ENCODE results near the gene CRTC2. TPM values are rescaled to one million over a fixed set of nuclear protein-coding genes. Genes with fewer than 3 reads are reported as not detected.
A peak's percentile ranks its signal among the peaks of the same experiment; 100 is the strongest.

The CRTC2 gene
- polyA plus RNA-seq, 1 donor from 2014 or later: 57.2 TPM

- no peaks in the 10 kb centered on the region for H3K9me3 Mint-ChIP-seq
- H3K36me3 Mint-ChIP-seq: peaks cover 2% of the 10 kb centered on the region
- no peaks in the 10 kb centered on the region for H3K27me3 Mint-ChIP-seq
- H3K4me1 Mint-ChIP-seq: peaks cover 24 to 45% (median 44%) of the 10 kb centered on the region in 3 donors
- H3K27ac Mint-ChIP-seq: peak within 1 kb of the TSS; percentile 86 to 94 (median 88)
- peak within 1 kb of the TSS; percentile 89 to 98 (median 94) for H3K4me3 Mint-ChIP-seq
Observed at GRCh38 chr1:153963030-153963849, 4.8 kb upstream of the CRTC2 start, which contains the start of gene SLC39A1. TSS of gene SLC39A1 (minus strand) at chr1:153963537. CDS start at chr1:153962715, 822 bp downstream.

- H3K27ac Mint-ChIP-seq: peak overlapping the region; percentile 86 to 94 (median 88)
- peaks cover 19 to 42% (median 37%) of the 10 kb centered on the region in 3 donors for H3K4me1 Mint-ChIP-seq
- no peaks in the 10 kb centered on the region for H3K36me3 Mint-ChIP-seq
- peak overlapping the region; percentile 89 to 98 (median 94) for H3K4me3 Mint-ChIP-seq
- no peaks in the 10 kb centered on the region for H3K27me3 Mint-ChIP-seq
- H3K9me3 Mint-ChIP-seq: no peaks in the 10 kb centered on the region
Observed at GRCh38 chr1:153962088-153963029, 3.9 kb upstream of the CRTC2 start.

GRCh38 chr1:153961421-153961820 lies 3.0 kb upstream of the CRTC2 start:
- H3K36me3 Mint-ChIP-seq: no peaks in the 10 kb centered on the region
- peaks cover 18 to 46% (median 40%) of the 10 kb centered on the region in 3 donors for H3K4me1 Mint-ChIP-seq
- H3K27ac Mint-ChIP-seq: peak overlapping the region in 2 of 3 donors; percentile 73 to 86
- H3K9me3 Mint-ChIP-seq: no peaks in the 10 kb centered on the region
- peak overlapping the region; percentile 36 to 89 (median 62) for H3K4me3 Mint-ChIP-seq
- H3K27me3 Mint-ChIP-seq: no peaks in the 10 kb centered on the region

GRCh38 chr1:153960206-153960605 lies 1.8 kb upstream of the CRTC2 start:
- Mint-ChIP-seq H3K27ac (no peak overlapping the region), H3K9me3 (no peaks in the 10 kb centered on the region), H3K27me3 (no peaks in the 10 kb centered on the region), H3K36me3 (no peaks in the 10 kb centered on the region), H3K4me1 (peaks cover 12 to 45% (median 40%) of the 10 kb centered on the region in 3 donors), H3K4me3 (peak overlapping the region in 3 of 4 donors; percentile 27 to 89 (median 49))

GRCh38 chr1:153959454-153959853 lies 1.0 kb upstream of the CRTC2 start:
- Mint-ChIP-seq H3K27me3 (no peaks in the 10 kb centered on the region), H3K27ac (peak overlapping the region in 2 of 3 donors; percentile 9 to 77), H3K36me3 (no peaks in the 10 kb centered on the region), H3K4me3 (peak overlapping the region in 2 of 4 donors; percentile 31 to 89), H3K9me3 (no peaks in the 10 kb centered on the region), H3K4me1 (peaks cover 12 to 51% (median 40%) of the 10 kb centered on the region in 3 donors)

GRCh38 chr1:153958961-153959260 lies 499 bp upstream of the CRTC2 start:
- H3K27me3 Mint-ChIP-seq: no peaks in the 10 kb centered on the region
- H3K36me3 Mint-ChIP-seq: no peaks in the 10 kb centered on the region
- peaks cover 17 to 52% (median 39%) of the 10 kb centered on the region in 3 donors for H3K4me1 Mint-ChIP-seq
- H3K9me3 Mint-ChIP-seq: no peaks in the 10 kb centered on the region
- peak overlapping the region; percentile 89 to 99 (median 98) for H3K4me3 Mint-ChIP-seq
- H3K27ac Mint-ChIP-seq: peak overlapping the region; percentile 77 to 98 (median 98)

- H3K4me1 Mint-ChIP-seq: peaks cover 12 to 51% (median 36%) of the 10 kb centered on the region in 3 donors
- peak overlapping the region; percentile 77 to 98 (median 98) for H3K27ac Mint-ChIP-seq
- no peaks in the 10 kb centered on the region for H3K9me3 Mint-ChIP-seq
- no peaks in the 10 kb centered on the region for H3K36me3 Mint-ChIP-seq
- peak overlapping the region; percentile 89 to 99 (median 98) for H3K4me3 Mint-ChIP-seq
- no peaks in the 10 kb centered on the region for H3K27me3 Mint-ChIP-seq
Observed at GRCh38 chr1:153957744-153958110, 685 bp downstream of the CRTC2 start.

- no peaks in the 10 kb centered on the region for H3K27me3 Mint-ChIP-seq
- no peaks in the 10 kb centered on the region for H3K9me3 Mint-ChIP-seq
- H3K4me1 Mint-ChIP-seq: peaks cover 12 to 46% (median 31%) of the 10 kb centered on the region in 3 donors
- peak overlapping the region; percentile 89 to 99 (median 98) for H3K4me3 Mint-ChIP-seq
- H3K27ac Mint-ChIP-seq: peak overlapping the region; percentile 77 to 98 (median 98)
- H3K36me3 Mint-ChIP-seq: no peaks in the 10 kb centered on the region
Observed at GRCh38 chr1:153956997-153957715, 1.3 kb downstream of the CRTC2 start.

GRCh38 chr1:153954826-153955225 lies 3.6 kb downstream of the CRTC2 start:
- Mint-ChIP-seq H3K36me3 (no peaks in the 10 kb centered on the region), H3K27ac (peak overlapping the region in 1 of 3 donors; percentile 63), H3K9me3 (no peaks in the 10 kb centered on the region), H3K4me1 (peaks cover 12 to 41% (median 27%) of the 10 kb centered on the region in 3 donors), H3K27me3 (no peaks in the 10 kb centered on the region), H3K4me3 (peak overlapping the region in 1 of 4 donors; percentile 74)

GRCh38 chr1:153953859-153954365 lies 4.5 kb downstream of the CRTC2 start:
- H3K27me3 Mint-ChIP-seq: no peaks in the 10 kb centered on the region
- peak overlapping the region in 2 of 3 donors; percentile 9 to 61 for H3K27ac Mint-ChIP-seq
- peak overlapping the region in 2 of 4 donors; percentile 17 to 74 for H3K4me3 Mint-ChIP-seq
- peaks cover 12 to 41% (median 25%) of the 10 kb centered on the region in 3 donors for H3K4me1 Mint-ChIP-seq
- no peaks in the 10 kb centered on the region for H3K36me3 Mint-ChIP-seq
- no peaks in the 10 kb centered on the region for H3K9me3 Mint-ChIP-seq

GRCh38 chr1:153951801-153952200 lies 6.6 kb downstream of the CRTC2 start:
- Mint-ChIP-seq H3K27ac (no peak overlapping the region), H3K9me3 (no peaks in the 10 kb centered on the region), H3K4me3 (no peak overlapping the region), H3K4me1 (peaks cover 11 to 36% (median 24%) of the 10 kb centered on the region in 3 donors), H3K36me3 (no peaks in the 10 kb centered on the region), H3K27me3 (no peaks in the 10 kb centered on the region)

- H3K4me3 Mint-ChIP-seq: peak overlapping the region in 1 of 4 donors; percentile 84
- no peaks in the 10 kb centered on the region for H3K9me3 Mint-ChIP-seq
- H3K27me3 Mint-ChIP-seq: no peaks in the 10 kb centered on the region
- H3K36me3 Mint-ChIP-seq: no peaks in the 10 kb centered on the region
- H3K27ac Mint-ChIP-seq: peak overlapping the region in 1 of 3 donors; percentile 96
- peaks cover 10 to 31% (median 20%) of the 10 kb centered on the region in 3 donors for H3K4me1 Mint-ChIP-seq
Observed at GRCh38 chr1:153951183-153951582, 7.2 kb downstream of the CRTC2 start.

- H3K36me3 Mint-ChIP-seq: peaks cover 6% of the 10 kb centered on the region
Observed at GRCh38 chr1:153946622-153947241, 11.7 kb downstream of the CRTC2 start, which contains the start of gene DENND4B. TSS of gene DENND4B (minus strand) at chr1:153946718. CDS start at chr1:153944374, 2,344 bp downstream.

More at GRCh38 chr1:153946622-153947241, 11.7 kb downstream of the CRTC2 start, which contains the start of gene DENND4B:
- Mint-ChIP-seq H3K27me3 (no peaks in the 10 kb centered on the region), H3K4me3 (peak within 1 kb of the TSS; percentile 91 to 99 (median 96)), H3K4me1 (peaks cover 15 to 27% (median 23%) of the 10 kb centered on the region in 3 donors), H3K9me3 (no peaks in the 10 kb centered on the region), H3K27ac (peak within 1 kb of the TSS; percentile 98 to 100 (median 99))
